ENCODE results near the gene ZNF394. TPM values are rescaled to one million over a fixed set of nuclear protein-coding genes. Genes with fewer than 3 reads are reported as not detected.
"Not testable (repeated sequence)": the region's sequence is repeated elsewhere in the genome, so short reads cannot be mapped to it uniquely, and the experiment has no call there.

Gene ZNF394
- total RNA-seq, 1 donor = 30.2 TPM

- peak; percentile 22 for DNase-seq (ENCODE audit: low read depth)
- TF ChIP-seq CTCF (IDR thresholded peaks at IDR 0.05; ENCODE audit: insufficient read depth, low read depth, low read length) = no peak
These were observed 5.2 kb upstream of the ZNF394 start for GRCh38 chr7:99505324-99505662.

GRCh38 chr7:99504603-99505323, 4.7 kb upstream of the ZNF394 start, which contains the start of gene ZKSCAN5:
Gene ZKSCAN5, plus strand, starts transcription at chr7:99504662. Its CDS starts 1,383 bp downstream, at chr7:99506045.
- peak; percentile 98 for DNase-seq (ENCODE audit: low read depth)
- TF ChIP-seq CTCF (IDR thresholded peaks at IDR 0.05; ENCODE audit: insufficient read depth, low read depth, low read length) = no peak

More at GRCh38 chr7:99505324-99505662, 5.2 kb upstream of the ZNF394 start:
- peak overlapping the region; percentile 89 for H3K4me3 ChIP-seq (ENCODE audit: low read depth, low read length)

GRCh38 chr7:99504281-99504602, 4.2 kb upstream of the ZNF394 start:
- DNase-seq (ENCODE audit: low read depth) = no peak
- no peak for TF ChIP-seq CTCF (IDR thresholded peaks at IDR 0.05; ENCODE audit: insufficient read depth, low read depth, low read length)
- peak overlapping the region; percentile 89 for H3K4me3 ChIP-seq (ENCODE audit: low read depth, low read length)

More at GRCh38 chr7:99504603-99505323, 4.7 kb upstream of the ZNF394 start, which contains the start of gene ZKSCAN5:
- H3K4me3 ChIP-seq (ENCODE audit: low read depth, low read length) = peak within 1 kb of the TSS; percentile 89

- DNase-seq (ENCODE audit: low read depth); H3K4me3 ChIP-seq (ENCODE audit: low read depth, low read length): not testable (repeated sequence)
These were observed 1.2 kb upstream of the ZNF394 start for GRCh38 chr7:99501236-99501635.

- peak overlapping the region; percentile 90 for H3K4me3 ChIP-seq (ENCODE audit: low read depth, low read length)
- DNase-seq (ENCODE audit: low read depth) = no peak
- no peak for TF ChIP-seq CTCF (IDR thresholded peaks at IDR 0.05; ENCODE audit: insufficient read depth, low read depth, low read length)
These were observed 542 bp upstream of the ZNF394 start for GRCh38 chr7:99500637-99501009.

GRCh38 chr7:99499371-99499720, 735 bp downstream of the ZNF394 start:
- H3K4me3 ChIP-seq (ENCODE audit: low read depth, low read length) = peak overlapping the region; percentile 90
- DNase-seq (ENCODE audit: low read depth) = peak; percentile 21
- no peak for TF ChIP-seq CTCF (IDR thresholded peaks at IDR 0.05; ENCODE audit: insufficient read depth, low read depth, low read length)

GRCh38 chr7:99498546-99498944, 1.5 kb downstream of the ZNF394 start:
- peak overlapping the region; percentile 90 for H3K4me3 ChIP-seq (ENCODE audit: low read depth, low read length)
- no peak for DNase-seq (ENCODE audit: low read depth)
- TF ChIP-seq CTCF (IDR thresholded peaks at IDR 0.05; ENCODE audit: insufficient read depth, low read depth, low read length) = no peak
